ENCODE data around the gene WBP1. TPM values are rescaled to one million over a fixed set of nuclear protein-coding genes. Genes with fewer than 3 reads are reported as not detected.

Gene WBP1
- total and polyA plus RNA-seq, 10 of the 15 experiments (the other 5 are each of a cell fraction or from before 2014, with no cell fraction given) = 4.2 to 76.8 (median 43.8) TPM

GRCh38 chr2:74454654-74455511, 3.4 kb upstream of the WBP1 start, which contains the start of gene INO80B (continued):
- TF ChIP-seq PKNOX1 (IDR thresholded peaks at IDR 0.05) (peak; percentile 77), SUZ12 (IDR thresholded peaks at IDR 0.05; ENCODE audit: unreplicated experiment) (no peak), RB1 (IDR thresholded peaks at IDR 0.05; ENCODE audit: borderline replicate concordance) (peak; percentile 93; the same call in 1 of the 2 replicates), MAX (IDR thresholded peaks at IDR 0.05; ENCODE audit: low read depth, low read length) (peak; percentile 77; the same call in 1 of the 2 replicates), FOXM1 (IDR thresholded peaks at IDR 0.05; ENCODE audit: low read depth, low read length) (peak; percentile 49; the same call in 1 of the 2 replicates), KDM1A (IDR thresholded peaks at IDR 0.05; ENCODE audit: borderline replicate concordance) (no peak), E4F1 (IDR thresholded peaks at IDR 0.05; ENCODE audit: borderline replicate concordance, partially characterized antibody) (peak; percentile 77), USF2 (IDR thresholded peaks at IDR 0.05; ENCODE audit: borderline replicate concordance, low read depth, low read length) (no peak), SMARCA5 (IDR thresholded peaks at IDR 0.05) (no peak), CUX1 (IDR thresholded peaks at IDR 0.05; ENCODE audit: insufficient replicate concordance, low read depth, low read length) (no peak), ATF7 (IDR thresholded peaks at IDR 0.05; ENCODE audit: low read depth) (peak; percentile 80), CTCF (IDR thresholded peaks at IDR 0.05 in 2 of 3, conservative IDR thresholded peaks at IDR 0.05 in 1 of 3; ENCODE audit: control insufficient read depth in 2 of 3, extremely low read depth in 1 of 3, insufficient read depth in 1 of 3, low read depth in 3 of 3, low read length in 3 of 3) (no peak), EP300 (IDR thresholded peaks at IDR 0.05; ENCODE audit: borderline replicate concordance in 1 of 2, control insufficient read depth in 1 of 2, low read depth in 2 of 2, low read length in 2 of 2) (no peak)
